Small intestine (tissue), 7 donors: ENCODE results near the gene DHRS4L2. TPM values are rescaled to one million over a fixed set of nuclear protein-coding genes. Genes with fewer than 3 reads are reported as not detected.
"Not testable (repeated sequence)": the region's sequence is repeated elsewhere in the genome, so short reads cannot be mapped to it uniquely, and the experiment has no call there.

Experiments
- DNase-seq, 2 donors: peaks; one replicate each; pipeline versions ENCODE4 v3.0.0 to v3.0.0-alpha.2; 2013
- FAIRE-seq: peaks from 2 replicates; lab custom pipeline; 2012; peaks lifted over from hg19 to GRCh38; lab: Jason Lieb, UNC
- H3K27ac ChIP-seq, 3 donors: one replicate each; pipeline ENCODE4 v1.5.1; 2013; ENCODE audit warnings: low read length in 2 of 3, mild to moderate bottlenecking in 2 of 3, control low read depth in 1 of 3, inconsistent platforms in 1 of 3, low read depth in 1 of 3, moderate library complexity in 1 of 3
- H3K27me3 ChIP-seq, 3 donors: one replicate each; pipeline ENCODE4 v1.6.1; 2013; ENCODE audit warnings: low read length in 3 of 3, inconsistent platforms in 1 of 3; ENCODE audit not compliant: control insufficient read depth in 3 of 3, insufficient read depth in 3 of 3
- H3K36me3 ChIP-seq, 3 donors: one replicate each; pipeline ENCODE4 v1.6.1; 2013; ENCODE audit warnings: low read length in 3 of 3, inconsistent platforms in 1 of 3, low read depth in 1 of 3, mild to moderate bottlenecking in 1 of 3, moderate library complexity in 1 of 3; ENCODE audit not compliant: control insufficient read depth in 3 of 3, insufficient read depth in 2 of 3
- H3K4me1 ChIP-seq, 3 donors: one replicate each; pipeline ENCODE4 v1.6.1; 2013; ENCODE audit warnings: low read length in 2 of 3, inconsistent platforms in 1 of 3, low read depth in 1 of 3, mild to moderate bottlenecking in 1 of 3, moderate library complexity in 1 of 3; ENCODE audit not compliant: control insufficient read depth in 3 of 3, insufficient read depth in 2 of 3
- H3K4me3 ChIP-seq, 3 donors: one replicate each; pipeline ENCODE4 v1.5.1; 2013; ENCODE audit warnings: low read length in 3 of 3, control low read depth in 1 of 3, inconsistent platforms in 1 of 3, low read depth in 1 of 3, mild to moderate bottlenecking in 1 of 3, moderate library complexity in 1 of 3
- H3K9me3 ChIP-seq, 2 donors: one replicate each; pipeline ENCODE4 v1.6.1; 2013; ENCODE audit warnings: low read depth in 1 of 2, low read length in 1 of 2; ENCODE audit not compliant: control insufficient read depth in 2 of 2, insufficient read depth in 1 of 2
- WGBS, 3 donors: extraction: QIAGEN DNeasy Blood & Tissue Kit; methylation state at CpG; one replicate each; pipeline ENCODE4 v1.1.7; 2013; 5-methylcytosine and 5-hydroxymethylcytosine counted together
- polyA plus RNA-seq, 4 donors: library from polyadenylated mRNA; stranded (reverse) in 3 of 4; unstranded in 1 of 4; fragments of 200-250 nt in 3 of 4; fragments of 120-200 nt in 1 of 4; gene quantifications; one replicate each; pipeline versions ENCODE4 v1.2.1 to v1.2.3, GENCODE V29; 2013
- donor health status: healthy with polysubstance abuse.
- donor health status: control.
- donor health status: control.
- donor health status: Bipolar disorder and iron deficiency.
- donor health status: healthy.

The DHRS4L2 gene
- polyA plus RNA-seq, 4 donors, result 34.8 to 162 (median 107) TPM

DNA sequence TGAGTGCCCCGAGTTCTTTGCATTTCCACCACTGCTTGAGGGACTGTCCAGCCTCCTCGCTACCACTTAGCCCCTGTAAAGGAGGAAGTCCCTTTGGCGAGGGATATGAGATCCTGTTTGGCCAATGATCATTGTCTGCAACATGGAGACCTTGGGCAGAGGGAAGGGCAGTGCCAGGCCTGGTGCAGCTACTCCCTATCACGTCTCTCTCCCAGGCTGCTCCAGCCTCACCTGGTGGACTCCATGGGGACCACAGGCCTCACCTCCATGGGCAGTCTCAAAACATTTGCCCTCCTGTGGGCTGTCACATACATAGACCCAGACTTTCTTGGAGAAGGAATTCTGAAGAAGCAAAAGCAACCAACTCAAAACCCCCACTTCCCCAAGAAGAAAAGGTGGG lies 47.0 kb downstream of the DHRS4L2 start:
- not testable (repeated sequence) for FAIRE-seq, H3K9me3 ChIP-seq, DNase-seq, H3K27me3 ChIP-seq, H3K36me3 ChIP-seq
- H3K4me1 ChIP-seq, result peaks cover 0 to 17% (median 0%) of the 10 kb centered on the region in 3 donors
- peak overlapping the region; percentile 25 to 60 (median 48) for H3K4me3 ChIP-seq
- H3K27ac ChIP-seq, result peak overlapping the region; percentile 89 to 95 (median 94)
- 24 to 50% (median 48%) methylated on average over 3 of the region's 4 CpGs for whole genome bisulfite sequencing, 3 donors

DNA sequence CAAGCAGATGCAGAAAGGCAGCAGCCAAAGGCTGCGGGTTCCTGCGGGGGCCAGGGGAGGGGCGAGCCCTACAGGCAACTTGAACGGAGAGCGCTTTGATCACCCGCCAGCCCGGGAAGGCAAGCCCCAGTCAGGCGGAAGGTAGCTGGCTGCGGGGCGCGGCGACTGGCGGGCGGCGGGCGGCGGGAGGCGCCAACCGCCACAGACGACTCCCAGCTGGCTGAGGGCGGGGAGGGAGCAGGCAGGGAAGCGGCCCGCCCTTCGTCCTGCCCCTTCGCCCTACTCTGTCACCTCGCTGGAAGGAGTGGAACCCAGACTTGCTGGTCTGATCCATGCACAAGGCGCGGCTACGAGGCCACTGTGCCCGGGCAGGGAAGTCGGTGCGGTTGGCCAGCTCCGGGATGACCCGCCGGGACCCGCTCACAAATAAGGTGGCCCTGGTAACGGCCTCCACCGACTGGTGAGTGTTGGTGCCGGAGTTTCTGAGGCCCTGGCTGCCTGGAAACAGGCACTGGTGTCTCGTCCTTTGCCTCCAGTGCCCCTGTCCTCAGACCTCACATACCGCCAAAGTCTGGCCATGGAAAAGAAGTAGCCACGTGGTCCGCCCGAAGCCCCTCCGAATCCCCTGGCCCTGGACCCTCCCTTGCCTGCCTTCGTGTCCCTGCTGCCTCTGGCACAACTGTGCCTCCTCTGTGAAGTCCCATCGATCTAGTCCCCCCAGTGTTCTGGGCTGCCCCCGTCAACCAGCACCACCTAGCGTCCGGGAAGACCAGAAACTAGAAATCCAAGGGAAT lies 47.6 kb downstream of the DHRS4L2 start:
- Histone ChIP-seq H3K9me3 (peaks cover 0 to 9% of the 10 kb centered on the region in 2 donors), H3K4me1 (peaks cover 0 to 17% (median 0%) of the 10 kb centered on the region in 3 donors), H3K27me3 (no peaks in the 10 kb centered on the region), H3K27ac (peak overlapping the region; percentile 89 to 95 (median 94)), H3K36me3 (no peaks in the 10 kb centered on the region), H3K4me3 (peak overlapping the region; percentile 48 to 62 (median 60))
- DNase-seq (peak; percentile 91 to 94), FAIRE-seq (no peak)
- 0 to 1% (median 0%) methylated on average over 38 to 50 of the region's 50 CpGs for WGBS, 3 donors

DNA sequence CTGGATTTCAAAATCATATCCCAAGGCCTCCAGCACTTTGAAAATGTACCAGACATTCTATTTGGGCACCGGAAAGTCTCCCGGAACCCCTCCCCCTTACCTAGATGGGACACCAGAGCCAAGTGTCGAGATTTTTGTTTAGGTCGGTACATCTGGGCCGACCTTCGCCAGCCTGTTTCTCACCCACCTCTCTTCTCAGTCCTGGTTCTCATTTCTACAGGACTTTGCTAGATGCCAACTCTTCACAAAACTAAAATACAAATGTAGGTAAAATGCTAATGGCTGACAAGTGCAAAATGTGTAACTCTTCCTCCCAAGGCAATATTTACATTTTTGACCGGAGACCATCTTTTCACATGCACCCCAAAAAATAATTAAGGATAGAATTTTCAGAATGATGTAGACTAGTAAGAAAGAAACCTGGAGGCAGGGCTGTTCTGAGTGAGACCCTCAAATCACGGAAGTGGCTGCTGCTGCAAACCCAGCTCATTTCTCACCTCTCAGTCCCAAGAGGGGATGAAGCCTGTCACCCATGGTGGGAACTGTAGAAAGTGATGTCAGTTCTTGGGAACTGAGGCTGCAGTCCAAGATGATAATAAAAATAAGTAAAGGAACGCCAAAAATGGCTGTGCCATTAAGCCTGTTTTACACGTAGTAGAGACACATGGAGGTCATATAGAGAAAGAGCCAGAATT lies 48.4 kb downstream of the DHRS4L2 start:
- not testable (repeated sequence) for FAIRE-seq, H3K27me3 ChIP-seq, H3K36me3 ChIP-seq, H3K9me3 ChIP-seq, DNase-seq
- Histone ChIP-seq H3K4me3 (peak overlapping the region in 2 of 3 donors; percentile 60 to 62), H3K27ac (peak overlapping the region; percentile 89 to 95 (median 94)), H3K4me1 (peaks cover 0 to 17% (median 0%) of the 10 kb centered on the region in 3 donors)
- WGBS, 3 donors, result 29 to 40% (median 32%) methylated on average over 10 of the region's 10 CpGs

DNA sequence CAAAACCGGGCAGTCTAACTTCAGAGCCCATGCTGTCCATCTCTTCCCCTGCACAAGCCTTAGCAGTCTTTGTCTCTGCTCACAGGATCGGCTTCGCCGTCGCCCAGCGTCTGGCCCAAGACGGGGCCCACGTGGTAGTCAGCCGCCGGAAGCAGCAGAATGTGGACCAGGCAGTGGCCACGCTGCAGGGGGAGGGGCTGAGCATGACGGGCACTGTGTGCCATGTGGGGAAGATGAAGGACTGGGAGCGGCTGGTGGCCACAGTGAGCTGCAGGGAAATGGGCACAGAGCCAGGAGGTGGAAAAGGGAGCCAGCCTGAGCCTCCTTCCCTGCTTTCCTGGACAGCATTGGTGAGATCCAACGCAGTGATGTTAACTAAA lies 48.9 kb downstream of the DHRS4L2 start:
- H3K27ac ChIP-seq, result no peak overlapping the region
- FAIRE-seq (no peak), DNase-seq (peak in 1 of 2 donors; percentile 52)
- H3K4me3 ChIP-seq, result no peak overlapping the region
- peaks cover 0 to 5% of the 10 kb centered on the region in 2 donors for H3K9me3 ChIP-seq
- H3K36me3 ChIP-seq, result peaks cover 0 to 2% (median 0%) of the 10 kb centered on the region in 3 donors
- peaks cover 0 to 17% (median 0%) of the 10 kb centered on the region in 3 donors for H3K4me1 ChIP-seq
- 60 to 74% (median 73%) methylated on average over 14 of the region's 14 CpGs for WGBS, 3 donors
- H3K27me3 ChIP-seq, result no peaks in the 10 kb centered on the region

DNA sequence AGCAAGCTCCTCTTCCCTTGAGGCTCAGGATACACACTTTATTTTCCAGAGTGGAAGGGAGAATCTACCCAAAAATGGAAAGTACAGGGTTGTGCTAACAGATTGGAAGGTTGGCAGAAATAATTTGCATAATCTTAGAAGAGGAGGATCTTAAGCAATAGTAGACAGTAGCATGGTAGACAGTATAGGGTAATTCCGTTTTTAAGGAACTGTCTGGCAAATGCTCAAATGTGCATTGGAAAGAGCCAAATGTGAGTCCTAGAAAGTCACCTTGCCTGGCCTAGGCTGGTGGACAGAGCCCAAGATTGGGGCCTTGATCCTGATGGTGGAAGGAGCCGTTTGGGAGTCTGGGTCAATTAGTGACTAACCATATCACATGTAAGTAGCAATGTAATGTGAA lies 50.0 kb downstream of the DHRS4L2 start:
- Histone ChIP-seq H3K4me1 (peaks cover 0 to 17% (median 0%) of the 10 kb centered on the region in 3 donors), H3K36me3 (peaks cover 0 to 2% (median 0%) of the 10 kb centered on the region in 3 donors), H3K27me3 (no peaks in the 10 kb centered on the region), H3K4me3 (no peak overlapping the region), H3K27ac (peak overlapping the region in 1 of 3 donors; percentile 56), H3K9me3 (no peaks in the 10 kb centered on the region)
- FAIRE-seq (no peak), DNase-seq (no peak)
- 92 to 97% (median 93%) methylated on average over 2 of the region's 2 CpGs for WGBS, 3 donors

DNA sequence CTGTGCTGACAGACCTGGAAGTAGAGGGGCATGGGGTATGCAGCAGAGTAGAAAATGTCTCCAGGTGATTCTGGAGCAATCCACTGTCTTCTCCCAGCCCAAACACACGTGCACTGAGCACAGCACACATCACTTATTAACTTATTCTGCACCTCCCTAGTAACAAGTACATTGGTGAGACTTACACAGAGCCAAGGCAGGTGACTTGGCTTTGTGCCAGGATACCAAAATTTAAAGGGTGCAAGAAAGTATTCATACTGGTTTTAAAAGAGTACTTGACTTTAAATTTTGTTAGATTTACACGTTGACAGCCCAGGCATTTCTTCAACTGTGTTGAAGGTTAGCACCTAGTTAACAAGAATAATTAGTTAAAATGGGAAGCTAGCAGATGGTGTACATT lies 52.0 kb downstream of the DHRS4L2 start:
- Histone ChIP-seq H3K27me3 (no peaks in the 10 kb centered on the region), H3K36me3 (peaks cover 0 to 2% (median 0%) of the 10 kb centered on the region in 3 donors), H3K9me3 (no peaks in the 10 kb centered on the region), H3K27ac (no peak overlapping the region), H3K4me1 (peaks cover 0 to 15% (median 0%) of the 10 kb centered on the region in 3 donors), H3K4me3 (no peak overlapping the region)
- FAIRE-seq (no peak), DNase-seq (no peak)
- 36 to 41% (median 40%) methylated on average over 2 of the region's 2 CpGs for WGBS, 3 donors

DNA sequence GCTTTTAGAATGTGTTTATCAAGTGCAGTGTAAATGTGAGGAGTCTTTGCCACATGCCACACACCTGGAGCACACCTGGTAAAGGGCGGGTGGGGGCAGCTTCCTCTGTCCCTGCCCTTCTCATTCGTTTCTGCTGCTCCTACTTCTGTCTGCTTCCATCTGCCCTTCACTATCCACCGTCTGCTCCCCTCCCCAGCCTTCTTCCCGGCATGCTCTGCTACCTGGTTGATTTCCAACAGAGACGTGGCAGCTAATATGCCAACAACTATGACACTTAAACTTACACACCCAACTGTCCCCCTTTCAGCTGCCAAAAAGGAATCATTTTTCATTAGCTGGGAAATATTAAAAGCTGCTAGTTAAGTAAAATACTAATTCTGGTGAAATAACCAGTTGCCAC lies 54.0 kb downstream of the DHRS4L2 start:
- 17 to 43% (median 28%) methylated on average over 5 of the region's 5 CpGs for WGBS, 3 donors
- Histone ChIP-seq H3K4me1 (peaks cover 0 to 6% (median 0%) of the 10 kb centered on the region in 3 donors), H3K27ac (no peak overlapping the region), H3K9me3 (no peaks in the 10 kb centered on the region), H3K27me3 (no peaks in the 10 kb centered on the region), H3K36me3 (peaks cover 0 to 2% (median 0%) of the 10 kb centered on the region in 3 donors), H3K4me3 (no peak overlapping the region)
- DNase-seq, result no peak
- FAIRE-seq, result no peak

DNA sequence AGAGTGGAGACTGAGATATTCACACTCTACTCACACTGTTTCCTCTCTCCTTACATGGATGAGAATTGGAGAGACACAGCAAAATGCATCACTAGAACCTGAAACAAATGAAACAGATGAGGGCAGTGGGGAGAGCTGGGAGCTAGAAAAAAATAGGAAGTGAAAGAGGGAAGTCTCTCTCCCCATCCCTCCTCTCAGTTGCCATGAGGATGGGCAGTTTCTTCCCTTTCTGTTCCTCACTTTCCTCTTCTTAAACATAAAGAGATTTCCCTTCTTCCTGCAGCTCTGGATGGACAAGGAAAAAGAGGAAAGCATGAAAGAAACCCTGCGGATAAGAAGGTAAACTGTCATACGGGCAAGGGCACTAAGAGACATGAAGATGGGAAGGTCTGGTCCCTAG lies 60.3 kb downstream of the DHRS4L2 start:
- H3K27me3 ChIP-seq, H3K36me3 ChIP-seq, H3K9me3 ChIP-seq, H3K27ac ChIP-seq, FAIRE-seq, DNase-seq, H3K4me3 ChIP-seq: not testable (repeated sequence)
- 69 to 100% (median 84%) methylated on average over 2 of the region's 2 CpGs for WGBS, 3 donors
- H3K4me1 ChIP-seq, result peaks cover 0 to 15% (median 2%) of the 10 kb centered on the region in 3 donors
